HAP-1 (cell line): ENCODE data around the gene RAB9A.
A peak's percentile ranks its signal among the peaks of the same experiment; 100 is the strongest.
"Not testable (repeated sequence)": the region's sequence is repeated elsewhere in the genome, so short reads cannot be mapped to it uniquely, and the experiment has no call there.

Source experiments
- DNase-seq, 2 experiments: peaks; one replicate each; pipeline ENCODE4 v3.0.0-alpha.2; 2016 to 2020; ENCODE audit warnings: low spot score in 2 of 2
- H3K27me3 ChIP-seq: fragments of 250-450 bp; sonication (Bioruptor Pico); 2 replicates; pipeline ENCODE4 v1.5.1; 2020; ENCODE audit warnings: low read depth, mild to moderate bottlenecking, moderate library complexity
- H3K36me3 ChIP-seq: fragments of 250-450 bp; sonication (Bioruptor Pico); replicated peaks from 2 replicates; pipeline ENCODE4 v1.5.1; 2020; ENCODE audit warnings: mild to moderate bottlenecking
- H3K4me1 ChIP-seq: fragments of 250-450 bp; sonication (Bioruptor Pico); 2 replicates; pipeline ENCODE4 v1.5.1; 2020; ENCODE audit warnings: mild to moderate bottlenecking
- H3K4me3 ChIP-seq: fragments of 250-450 bp; sonication (Bioruptor Pico); 2 replicates; pipeline ENCODE4 v1.5.1; 2020; ENCODE audit warnings: mild to moderate bottlenecking, moderate library complexity
- H3K9me3 ChIP-seq: fragments of 250-450 bp; sonication (Bioruptor Pico); 2 replicates; pipeline ENCODE4 v1.5.1; 2020; ENCODE audit warnings: mild to moderate bottlenecking, moderate library complexity
- in situ Hi-C: fragments of 300-500 bp; cut with MboI; formaldehyde crosslinking; loops from 3 replicates; pipeline ENCODE4 v1.14.3; 2020; ENCODE audit warnings: low sequenced_read_pairs, inconsistent platforms, mixed read lengths

Gene RAB9A

GRCh38 chrX:13721371-13721770, 32.4 kb downstream of the RAB9A start:
- no peak overlapping the region for H3K4me3 ChIP-seq
- H3K9me3 ChIP-seq: no peaks in the 10 kb centered on the region
- no peak for DNase-seq
- no peaks in the 10 kb centered on the region for H3K27me3 ChIP-seq
- in situ Hi-C loops: no loop called here
- H3K4me1 ChIP-seq: no peaks in the 10 kb centered on the region
- H3K36me3 ChIP-seq: peaks cover 35% of the 10 kb centered on the region

DNA sequence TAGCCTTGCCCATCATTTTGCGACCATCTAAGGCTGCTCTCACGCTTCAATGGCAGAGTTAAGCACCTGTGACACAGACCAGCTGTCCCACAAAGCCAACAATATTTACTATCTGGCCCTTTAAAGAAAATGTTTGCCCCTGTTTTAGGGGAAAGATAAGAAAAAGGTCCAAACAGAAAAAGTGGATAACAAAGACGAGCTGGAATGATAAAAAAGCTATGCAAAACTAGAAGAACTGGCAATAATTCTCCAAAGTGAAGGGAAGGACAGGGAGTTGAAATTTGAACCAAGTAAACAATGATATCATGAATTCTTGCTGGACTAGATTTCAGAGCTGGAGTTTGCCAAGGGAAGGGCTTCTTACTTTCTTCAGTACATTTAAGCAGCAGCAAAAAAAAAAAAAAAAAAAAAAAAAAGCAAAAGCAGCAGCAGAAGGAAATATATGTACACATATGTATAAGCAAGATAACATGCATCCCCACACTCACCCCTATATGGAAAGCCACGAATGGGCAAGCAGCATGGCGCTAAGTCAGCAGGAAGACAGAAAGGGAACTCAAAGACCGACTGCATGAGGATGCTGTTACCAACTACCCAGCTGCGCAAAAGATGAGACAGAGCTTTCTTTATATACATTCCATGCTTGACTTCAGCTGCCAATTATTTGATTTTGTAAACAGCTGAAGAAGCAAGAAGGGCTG, 33.0 kb downstream of the RAB9A start:
- Histone ChIP-seq H3K4me3 (no peak overlapping the region), H3K27me3 (no peaks in the 10 kb centered on the region), H3K9me3 (no peaks in the 10 kb centered on the region), H3K4me1 (no peaks in the 10 kb centered on the region), H3K36me3 (peaks cover 32% of the 10 kb centered on the region)
- no peak for DNase-seq
- in situ Hi-C loops: no loop called here

- DNase-seq, H3K27me3 ChIP-seq, H3K9me3 ChIP-seq, H3K4me1 ChIP-seq, H3K4me3 ChIP-seq, in situ Hi-C loops: not testable (repeated sequence)
- peaks cover 28% of the 10 kb centered on the region for H3K36me3 ChIP-seq
Measured at GRCh38 chrX:13724878-13725277, 36.0 kb downstream of the RAB9A start.

GRCh38 chrX:13726583-13726982, 37.7 kb downstream of the RAB9A start:
- H3K4me1 ChIP-seq, DNase-seq, in situ Hi-C loops, H3K9me3 ChIP-seq, H3K4me3 ChIP-seq, H3K27me3 ChIP-seq: not testable (repeated sequence)
- peaks cover 26% of the 10 kb centered on the region for H3K36me3 ChIP-seq

DNA sequence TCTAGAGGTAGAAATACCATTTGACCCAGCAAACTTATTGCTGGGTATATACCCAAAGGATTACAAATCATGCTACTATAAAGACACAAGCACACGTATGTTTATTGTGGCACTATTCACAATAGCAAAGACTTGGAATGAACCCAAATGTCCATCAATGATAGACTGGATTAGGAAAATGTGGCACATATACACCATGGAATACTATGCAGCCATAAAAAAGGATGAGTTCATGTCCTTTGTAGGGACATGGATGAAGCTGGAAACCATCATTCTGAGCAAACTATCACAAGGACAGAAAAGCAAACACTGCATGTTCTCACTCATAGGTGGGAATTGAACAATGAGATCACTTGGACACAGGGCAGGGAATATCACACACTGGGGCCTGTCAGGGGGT, 41.6 kb downstream of the RAB9A start:
- H3K4me3 ChIP-seq, in situ Hi-C loops, DNase-seq, H3K9me3 ChIP-seq, H3K27me3 ChIP-seq, H3K4me1 ChIP-seq: not testable (repeated sequence)
- H3K36me3 ChIP-seq: peaks cover 34% of the 10 kb centered on the region

- H3K4me3 ChIP-seq: no peak overlapping the region
- H3K27me3 ChIP-seq: no peaks in the 10 kb centered on the region
- no peak for DNase-seq
- H3K9me3 ChIP-seq: no peaks in the 10 kb centered on the region
- peaks cover 36% of the 10 kb centered on the region for H3K36me3 ChIP-seq
- H3K4me1 ChIP-seq: peaks cover 12% of the 10 kb centered on the region
- in situ Hi-C loops: no loop called here
Measured at GRCh38 chrX:13732246-13733067, 43.5 kb downstream of the RAB9A start.

- in situ Hi-C loops: no loop called here
Measured at GRCh38 chrX:13733506-13733905, 44.6 kb downstream of the RAB9A start.

DNA sequence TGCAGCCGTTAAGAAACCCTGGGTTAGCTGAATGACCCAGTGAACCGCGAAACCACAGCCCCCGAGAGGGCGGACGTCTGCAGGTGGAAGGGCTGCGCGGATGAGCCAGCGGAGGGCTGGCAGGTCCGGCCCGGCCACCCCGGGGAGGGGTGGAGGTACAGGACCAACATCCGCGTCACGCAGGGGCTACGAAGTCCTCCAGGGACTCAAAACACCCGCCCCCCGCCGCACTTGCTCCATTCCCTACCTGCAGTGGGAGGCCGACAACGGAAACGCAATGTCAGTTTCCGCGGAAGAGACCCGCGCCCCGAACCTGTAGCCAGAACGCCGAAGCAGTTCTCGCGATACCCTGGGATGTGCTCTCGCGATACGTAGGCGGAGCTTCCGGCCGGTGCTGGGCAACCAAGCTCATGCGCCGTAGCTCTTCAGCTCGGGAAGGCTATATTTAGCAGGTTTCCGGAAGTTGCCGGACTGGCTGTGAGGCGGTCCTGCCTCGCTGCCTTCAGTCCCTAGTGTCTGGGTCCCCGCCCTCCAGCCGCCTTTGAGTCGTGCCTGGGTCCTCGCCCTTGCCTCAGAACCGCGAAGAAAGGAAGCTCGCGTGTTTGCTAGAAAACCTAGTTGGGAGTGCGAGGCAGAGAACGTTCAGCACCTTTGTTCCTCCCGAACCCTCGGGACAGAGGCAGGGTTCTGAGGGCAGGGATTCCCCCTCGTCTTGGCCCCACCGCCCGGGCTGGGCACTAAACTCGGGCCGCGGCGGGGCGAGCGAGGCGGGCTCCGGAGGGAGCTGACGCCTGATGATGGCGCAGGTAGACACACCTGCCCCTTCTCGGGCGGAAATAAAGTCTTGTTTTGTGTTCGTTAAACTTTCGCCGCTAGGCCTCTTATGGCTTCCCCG, 45.6 kb downstream of the RAB9A start, which contains the start of the genes OFD1 and TRAPPC2:
TSS of gene OFD1 (plus strand) at position 471 of the 895 bp plus-strand sequence. CDS start at position 795, 324 bp downstream.
TSS of gene TRAPPC2 (minus strand) at position 343 of the 895 bp plus-strand sequence. CDS start 14,657 bp downstream, outside the sequence.
- in situ Hi-C loops: no loop called here
- no peaks in the 10 kb centered on the region for H3K9me3 ChIP-seq
- peak; percentile 97 for DNase-seq
- peak within 1 kb of the TSS; percentile 94 for H3K4me3 ChIP-seq
- peaks cover 29% of the 10 kb centered on the region for H3K36me3 ChIP-seq
- H3K27me3 ChIP-seq: no peaks in the 10 kb centered on the region
- H3K4me1 ChIP-seq: peaks cover 10% of the 10 kb centered on the region

More at GRCh38 chrX:13733506-13733905, 44.6 kb downstream of the RAB9A start:
- Histone ChIP-seq H3K4me1 (peaks cover 10% of the 10 kb centered on the region), H3K36me3 (peaks cover 36% of the 10 kb centered on the region), H3K27me3 (no peaks in the 10 kb centered on the region), H3K4me3 (peak overlapping the region; percentile 94), H3K9me3 (no peaks in the 10 kb centered on the region)
- no peak for DNase-seq

GRCh38 chrX:13741695-13742094, 52.8 kb downstream of the RAB9A start:
- peaks cover 22% of the 10 kb centered on the region for H3K36me3 ChIP-seq
- H3K9me3 ChIP-seq: no peaks in the 10 kb centered on the region
- DNase-seq: no peak
- H3K4me3 ChIP-seq: no peak overlapping the region
- H3K4me1 ChIP-seq: peaks cover 11% of the 10 kb centered on the region; the same call in 1 of the 2 replicates
- in situ Hi-C loops: loop anchor here (10.0 kb wide), 3 partner anchors 87 to 293 kb away; partner anchors contain the start of gene TCEANC
- no peaks in the 10 kb centered on the region for H3K27me3 ChIP-seq

DNA sequence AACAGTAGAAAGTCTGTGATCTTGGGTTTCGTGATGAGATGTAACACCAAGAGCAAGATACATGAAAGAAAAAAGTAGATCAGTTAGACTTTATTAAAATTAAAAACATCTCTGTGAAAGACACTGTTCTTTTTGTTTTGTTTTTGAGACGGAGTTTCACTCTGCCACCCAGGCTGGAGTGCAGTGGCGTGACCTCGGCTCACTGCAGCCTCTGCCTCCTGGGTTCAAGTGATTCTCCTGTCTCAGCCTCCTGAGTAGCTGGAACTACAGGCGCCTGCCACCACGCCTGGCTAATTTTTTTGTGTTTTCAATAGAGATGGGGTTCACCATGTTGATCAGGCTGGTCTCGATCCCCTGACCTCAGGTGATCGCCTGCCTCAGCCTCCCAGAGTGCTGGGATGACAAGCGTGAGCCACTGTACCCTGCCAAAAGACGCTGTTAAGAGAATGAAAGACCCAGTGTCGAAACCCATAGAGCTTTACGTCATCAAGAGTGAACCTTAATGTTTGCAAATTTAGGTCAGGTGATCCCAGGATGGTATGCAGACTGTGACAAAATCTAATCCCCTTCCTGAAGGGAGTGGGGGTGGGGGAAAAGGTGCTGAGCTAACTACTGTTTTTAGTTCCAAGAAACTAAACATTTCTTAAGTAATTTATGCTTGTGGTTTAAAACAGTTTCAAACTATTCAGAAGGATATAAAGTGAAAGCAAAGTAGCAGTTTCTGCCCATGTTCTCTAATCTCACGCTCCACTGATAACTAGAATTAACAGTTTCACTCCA, 53.7 kb downstream of the RAB9A start:
- H3K36me3 ChIP-seq: peaks cover 27% of the 10 kb centered on the region
- H3K27me3 ChIP-seq: no peaks in the 10 kb centered on the region
- DNase-seq: no peak
- H3K4me3 ChIP-seq: no peak overlapping the region
- in situ Hi-C loops: loop anchor here (10.0 kb wide), 3 partner anchors 88 to 292 kb away; partner anchors contain the start of gene TCEANC
- no peaks in the 10 kb centered on the region for H3K9me3 ChIP-seq
- H3K4me1 ChIP-seq: peaks cover 11% of the 10 kb centered on the region; the same call in 1 of the 2 replicates

DNA sequence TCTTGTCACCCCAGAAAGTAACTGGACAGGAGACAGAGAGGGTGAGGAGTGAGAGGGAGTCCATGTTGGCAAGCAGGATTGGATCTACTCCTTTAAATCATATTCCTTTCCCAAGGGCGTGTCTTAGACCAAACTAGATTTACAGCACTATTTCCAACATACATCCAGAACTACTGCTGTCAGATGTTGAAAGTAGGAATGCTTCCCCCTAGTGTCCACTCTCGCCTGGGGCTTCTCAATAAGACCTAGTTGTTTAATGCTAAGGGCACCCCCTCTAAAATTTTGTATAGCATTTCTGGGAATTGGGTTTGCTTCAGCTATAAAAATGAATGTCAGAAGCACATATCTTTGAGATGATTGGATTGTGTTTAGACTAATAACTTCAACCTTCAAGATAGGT, 58.9 kb downstream of the RAB9A start:
- no peaks in the 10 kb centered on the region for H3K9me3 ChIP-seq
- peaks cover 2% of the 10 kb centered on the region; the same call in 1 of the 2 replicates for H3K4me1 ChIP-seq
- peaks cover 44% of the 10 kb centered on the region for H3K36me3 ChIP-seq
- no peaks in the 10 kb centered on the region for H3K27me3 ChIP-seq
- peak; percentile 29 to 55 for DNase-seq
- in situ Hi-C loops: loop anchor here (10.0 kb wide), 3 partner anchors 93 to 287 kb away; partner anchors contain the start of gene TCEANC
- H3K4me3 ChIP-seq: no peak overlapping the region

DNA sequence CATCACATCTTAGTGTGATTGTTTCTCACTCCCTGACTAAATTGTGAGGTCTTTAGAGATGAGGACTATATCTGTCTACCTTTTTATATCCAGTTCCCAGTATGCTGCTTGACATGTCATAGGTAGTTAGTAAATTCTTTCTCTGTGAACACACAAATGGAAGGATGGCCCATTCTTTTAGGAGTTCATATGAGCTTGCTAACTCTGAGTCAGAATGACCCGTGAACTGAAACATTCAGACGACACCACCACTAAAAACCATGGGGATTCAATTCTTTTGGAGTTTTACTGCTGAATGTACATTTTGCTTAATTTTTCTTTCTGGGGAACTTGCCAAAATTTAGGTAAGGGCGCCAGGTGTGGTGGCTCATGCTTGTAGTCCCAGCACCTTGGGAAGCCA, 59.6 kb downstream of the RAB9A start:
- peaks cover 49% of the 10 kb centered on the region for H3K36me3 ChIP-seq
- in situ Hi-C loops: loop anchor here (10.0 kb wide), 3 partner anchors 94 to 286 kb away; partner anchors contain the start of gene TCEANC
- no peak for DNase-seq

More for the DNA sequence above, 59.6 kb downstream of the RAB9A start:
- Histone ChIP-seq H3K4me1 (no peaks in the 10 kb centered on the region), H3K9me3 (no peaks in the 10 kb centered on the region), H3K4me3 (no peak overlapping the region), H3K27me3 (no peaks in the 10 kb centered on the region)
